WI38 (cell line): ENCODE measurements around the gene ROBO4.

ENCODE experiments used
- H3K4me3 ChIP-seq: 2 replicates; pipeline ENCODE4 v1.5.1; 2011; ENCODE audit warnings: low read depth, mild to moderate bottlenecking, control low read depth, low read length
- TF ChIP-seq, protein P1 (sequence below): IDR thresholded peaks from 2 replicates; pipeline ENCODE4 v1.5.1; 2012; ENCODE audit warnings: low read depth, mild to moderate bottlenecking, control low read depth, low read length

The ROBO4 gene

DNA sequence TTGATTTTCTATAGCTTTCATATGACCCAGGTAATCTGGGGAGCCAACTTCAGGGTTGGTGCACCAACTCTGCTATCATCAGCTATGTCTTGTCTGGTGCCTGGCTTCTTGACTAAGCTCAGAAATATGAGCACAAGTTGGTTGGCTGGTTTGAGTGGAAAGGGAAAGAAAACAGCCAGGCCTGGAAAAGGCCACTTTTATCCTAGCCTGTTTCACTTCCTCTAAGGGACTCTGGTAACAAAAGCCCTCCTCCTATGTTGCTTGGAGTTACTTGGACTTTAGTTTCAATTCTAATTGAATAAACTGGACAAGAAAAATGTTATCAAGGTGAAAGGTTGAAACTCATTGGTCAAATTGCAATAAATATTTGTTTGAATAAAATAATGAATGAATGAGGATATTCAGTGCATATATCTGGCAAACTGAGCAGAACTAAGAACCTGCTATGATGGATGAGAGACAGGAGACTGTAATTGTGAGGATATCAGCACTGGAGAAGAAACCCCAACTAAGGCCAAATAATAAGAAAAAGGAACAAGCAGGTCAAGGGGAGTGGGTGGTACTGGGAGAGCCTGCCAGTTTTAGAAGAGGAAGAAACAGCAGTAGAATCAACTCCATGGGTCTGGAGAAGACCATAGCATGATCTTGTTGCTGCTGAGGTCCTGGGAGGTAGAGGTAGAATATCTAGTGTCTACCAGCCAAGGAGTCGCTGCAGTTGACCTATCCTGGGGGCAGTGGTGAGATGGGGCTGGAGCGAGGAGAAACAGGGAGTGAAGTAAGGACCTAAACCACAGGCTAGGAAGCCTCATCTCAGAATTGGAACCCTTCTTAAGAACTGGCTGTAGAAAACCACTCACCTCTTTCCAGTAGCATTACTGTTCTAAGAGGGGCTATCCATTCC lies 8.2 kb downstream of the ROBO4 start:
- TF ChIP-seq, protein P1, sequence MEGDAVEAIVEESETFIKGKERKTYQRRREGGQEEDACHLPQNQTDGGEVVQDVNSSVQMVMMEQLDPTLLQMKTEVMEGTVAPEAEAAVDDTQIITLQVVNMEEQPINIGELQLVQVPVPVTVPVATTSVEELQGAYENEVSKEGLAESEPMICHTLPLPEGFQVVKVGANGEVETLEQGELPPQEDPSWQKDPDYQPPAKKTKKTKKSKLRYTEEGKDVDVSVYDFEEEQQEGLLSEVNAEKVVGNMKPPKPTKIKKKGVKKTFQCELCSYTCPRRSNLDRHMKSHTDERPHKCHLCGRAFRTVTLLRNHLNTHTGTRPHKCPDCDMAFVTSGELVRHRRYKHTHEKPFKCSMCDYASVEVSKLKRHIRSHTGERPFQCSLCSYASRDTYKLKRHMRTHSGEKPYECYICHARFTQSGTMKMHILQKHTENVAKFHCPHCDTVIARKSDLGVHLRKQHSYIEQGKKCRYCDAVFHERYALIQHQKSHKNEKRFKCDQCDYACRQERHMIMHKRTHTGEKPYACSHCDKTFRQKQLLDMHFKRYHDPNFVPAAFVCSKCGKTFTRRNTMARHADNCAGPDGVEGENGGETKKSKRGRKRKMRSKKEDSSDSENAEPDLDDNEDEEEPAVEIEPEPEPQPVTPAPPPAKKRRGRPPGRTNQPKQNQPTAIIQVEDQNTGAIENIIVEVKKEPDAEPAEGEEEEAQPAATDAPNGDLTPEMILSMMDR = no peak

DNA sequence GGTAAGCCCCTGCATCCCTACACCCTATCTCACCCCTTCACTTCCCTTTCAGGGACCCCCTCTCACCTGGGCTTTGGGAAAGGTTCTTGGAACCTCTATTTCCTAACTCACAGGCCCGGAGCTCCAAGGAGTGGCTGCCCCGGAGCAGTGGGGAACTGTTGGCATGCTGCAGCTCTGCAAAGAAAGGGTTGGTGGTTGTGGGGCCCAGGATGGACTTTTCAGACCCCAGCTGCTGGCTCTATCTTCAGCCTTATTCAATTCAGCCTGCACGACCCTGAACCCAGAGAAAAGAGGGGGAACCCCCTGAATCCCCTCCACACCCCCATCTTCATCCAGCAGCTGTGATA lies 10.0 kb downstream of the ROBO4 start:
- no peak overlapping the region for H3K4me3 ChIP-seq

More for the DNA sequence above, 8.2 kb downstream of the ROBO4 start:
- no peak overlapping the region for H3K4me3 ChIP-seq

DNA sequence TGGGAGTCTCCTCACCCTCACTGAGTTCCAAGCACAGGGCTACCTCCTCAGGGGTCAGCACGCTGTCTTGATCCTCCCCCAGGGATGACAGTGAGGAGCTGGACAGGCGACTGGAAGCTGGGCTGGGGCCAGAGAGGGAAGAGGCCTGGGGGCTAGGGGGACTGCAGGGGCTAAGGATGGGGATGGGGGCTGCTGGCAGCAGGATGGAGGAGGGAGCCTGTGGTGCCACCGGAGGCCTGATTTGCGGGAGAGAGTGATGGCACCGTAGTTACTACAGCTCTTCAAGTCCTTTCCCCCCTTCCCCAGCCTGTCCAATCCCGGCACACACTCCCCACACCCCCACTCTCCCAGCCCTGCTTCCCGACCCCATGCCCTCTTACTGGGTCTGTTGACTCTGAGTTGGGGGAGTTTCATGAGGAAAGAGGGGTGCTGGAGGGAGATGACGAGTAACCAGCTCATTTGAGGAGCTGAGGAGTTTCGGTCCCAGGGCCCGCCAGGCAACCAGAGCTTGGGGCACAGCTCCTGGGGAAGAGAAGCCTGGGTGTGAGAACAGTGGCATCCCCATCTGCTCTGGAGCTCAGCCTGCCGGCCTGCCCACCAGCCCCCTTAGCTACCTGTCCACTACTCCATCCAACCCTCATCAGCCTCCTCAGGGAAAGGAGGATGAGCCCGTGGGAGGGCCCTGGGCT lies 10.5 kb downstream of the ROBO4 start:
- H3K4me3 ChIP-seq = no peak overlapping the region
- TF ChIP-seq, protein P1 = no peak

More for the DNA sequence above, 10.0 kb downstream of the ROBO4 start:
- TF ChIP-seq, protein P1 = no peak

DNA sequence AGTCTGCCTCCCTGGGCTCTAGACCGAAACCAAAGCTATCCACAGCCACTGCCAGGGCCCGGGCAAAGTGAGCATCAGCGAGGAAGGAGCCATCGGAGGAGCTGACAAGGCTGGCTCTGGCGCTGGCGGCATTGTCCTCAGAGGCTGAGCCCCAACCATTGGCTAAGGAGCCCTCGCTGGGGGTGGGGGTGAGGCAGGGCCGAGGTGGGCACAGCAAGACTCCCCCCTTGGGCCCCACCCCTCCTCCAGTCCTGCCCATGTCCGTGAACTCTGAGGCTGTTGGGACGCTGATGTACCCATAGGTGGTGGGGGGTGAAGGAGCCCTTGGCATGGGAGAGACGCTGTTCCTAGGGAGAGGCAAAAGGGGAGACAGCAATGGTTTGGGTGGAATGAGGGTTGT lies 11.2 kb downstream of the ROBO4 start:
- TF ChIP-seq, protein P1 = no peak
- H3K4me3 ChIP-seq = no peak overlapping the region

DNA sequence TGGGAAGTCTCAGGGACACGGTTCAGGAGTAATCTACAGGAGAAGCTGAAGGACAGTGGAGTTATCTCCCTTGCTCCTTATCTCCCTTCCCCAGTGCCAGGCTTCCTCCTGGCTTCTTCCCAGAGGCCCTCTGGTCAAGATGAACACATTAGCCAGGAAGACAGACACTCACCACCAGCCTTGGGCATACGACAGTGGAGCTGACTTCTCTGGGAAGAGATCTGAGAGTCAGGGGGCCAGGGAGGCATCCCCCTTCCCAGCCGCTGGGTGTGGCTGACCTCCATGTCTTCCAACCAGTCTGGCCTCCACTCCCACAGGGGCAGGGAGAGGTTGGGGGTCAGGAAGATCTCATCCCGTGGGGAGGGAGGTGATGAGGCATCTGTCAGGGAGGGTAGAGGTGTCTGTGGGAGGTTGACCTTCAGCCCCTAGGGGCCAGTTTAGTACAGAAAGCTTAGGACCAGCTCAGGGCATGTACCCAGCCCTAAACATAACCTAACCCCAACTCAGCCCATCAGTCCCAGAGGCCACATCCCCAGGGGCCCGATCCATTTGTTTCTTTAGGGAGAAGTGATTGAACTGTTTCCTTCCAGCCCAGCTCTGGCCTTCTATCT lies 12.7 kb downstream of the ROBO4 start:
- TF ChIP-seq, protein P1 = no peak
- H3K4me3 ChIP-seq = no peak overlapping the region

DNA sequence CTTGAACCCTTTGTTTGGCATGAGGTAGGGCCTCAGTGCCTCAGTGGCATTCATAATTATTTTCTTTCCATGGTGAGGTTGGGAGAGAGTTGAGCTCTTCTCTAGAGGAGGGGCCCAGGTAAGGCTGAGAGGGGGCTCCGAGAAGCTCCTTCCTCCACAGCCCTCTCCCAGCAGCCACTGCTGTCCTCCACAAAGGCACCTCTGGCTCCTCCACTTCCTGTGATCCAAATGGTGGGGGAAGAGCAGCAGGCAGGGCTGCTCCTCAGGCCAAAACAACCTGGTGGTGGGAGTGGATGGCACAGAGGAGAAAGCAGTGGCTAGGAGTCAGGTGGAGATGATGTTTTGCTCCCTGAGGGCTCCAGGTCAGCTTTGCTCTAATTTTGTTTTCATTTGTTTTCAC lies 13.3 kb downstream of the ROBO4 start:
- no peak overlapping the region for H3K4me3 ChIP-seq
- TF ChIP-seq, protein P1 = no peak
